ENCODE results near the gene IRGQ. TPM values are rescaled to one million over a fixed set of nuclear protein-coding genes. Genes with fewer than 3 reads are reported as not detected.
"Not testable (repeated sequence)": the region's sequence is repeated elsewhere in the genome, so short reads cannot be mapped to it uniquely, and the experiment has no call there.

The IRGQ gene
- total RNA-seq, 4 donors from 2014 or later = 18.0 to 33.5 (median 23.5) TPM

- TF ChIP-seq POLR2A (IDR thresholded peaks at IDR 0.05) = no peak
- TF ChIP-seq, protein P1, sequence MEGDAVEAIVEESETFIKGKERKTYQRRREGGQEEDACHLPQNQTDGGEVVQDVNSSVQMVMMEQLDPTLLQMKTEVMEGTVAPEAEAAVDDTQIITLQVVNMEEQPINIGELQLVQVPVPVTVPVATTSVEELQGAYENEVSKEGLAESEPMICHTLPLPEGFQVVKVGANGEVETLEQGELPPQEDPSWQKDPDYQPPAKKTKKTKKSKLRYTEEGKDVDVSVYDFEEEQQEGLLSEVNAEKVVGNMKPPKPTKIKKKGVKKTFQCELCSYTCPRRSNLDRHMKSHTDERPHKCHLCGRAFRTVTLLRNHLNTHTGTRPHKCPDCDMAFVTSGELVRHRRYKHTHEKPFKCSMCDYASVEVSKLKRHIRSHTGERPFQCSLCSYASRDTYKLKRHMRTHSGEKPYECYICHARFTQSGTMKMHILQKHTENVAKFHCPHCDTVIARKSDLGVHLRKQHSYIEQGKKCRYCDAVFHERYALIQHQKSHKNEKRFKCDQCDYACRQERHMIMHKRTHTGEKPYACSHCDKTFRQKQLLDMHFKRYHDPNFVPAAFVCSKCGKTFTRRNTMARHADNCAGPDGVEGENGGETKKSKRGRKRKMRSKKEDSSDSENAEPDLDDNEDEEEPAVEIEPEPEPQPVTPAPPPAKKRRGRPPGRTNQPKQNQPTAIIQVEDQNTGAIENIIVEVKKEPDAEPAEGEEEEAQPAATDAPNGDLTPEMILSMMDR (IDR thresholded peaks at IDR 0.05) = no peak
Measured at GRCh38 chr19:43607238-43608205, 11.6 kb upstream of the IRGQ start.

DNA sequence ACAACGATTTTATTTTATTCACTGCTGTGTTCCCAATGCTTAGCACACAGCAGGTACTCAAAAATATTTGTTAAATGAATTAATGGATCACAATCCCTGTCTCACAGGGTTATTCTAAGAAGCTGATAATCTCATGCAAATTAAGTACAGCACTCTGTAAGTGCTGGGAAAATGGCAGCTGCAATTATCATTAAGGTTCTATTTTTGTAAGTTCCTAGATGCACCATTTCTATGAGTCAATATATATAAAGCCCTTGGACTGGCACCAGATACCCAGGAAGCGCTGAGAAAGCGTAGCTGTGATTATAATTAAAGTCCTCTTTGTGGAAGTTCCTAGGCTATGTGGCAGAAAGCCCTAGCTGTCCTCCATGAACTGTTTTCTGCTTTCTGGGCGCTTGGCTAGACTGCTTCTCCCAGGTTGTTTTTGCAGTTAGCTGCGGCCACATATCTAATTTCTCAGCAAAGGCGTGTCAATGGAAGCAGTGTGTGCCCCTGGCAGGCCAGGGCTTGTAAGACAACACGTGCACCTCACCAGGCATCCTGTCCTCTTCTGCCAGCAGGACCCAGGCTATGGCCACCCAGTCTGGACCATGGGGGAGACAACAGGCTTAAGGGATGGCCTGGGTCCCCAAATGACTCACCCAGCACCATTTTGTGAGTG is 10.8 kb upstream of the IRGQ start:
- DNase-seq = no peak
- no peaks in the 10 kb centered on the region for H3K9me3 ChIP-seq
- TF ChIP-seq POLR2A (IDR thresholded peaks at IDR 0.05) = no peak
- TF ChIP-seq, protein P1 (IDR thresholded peaks at IDR 0.05) = no peak
- peaks cover 0 to 6% of the 10 kb centered on the region in 2 donors for H3K36me3 ChIP-seq
- H3K27me3 ChIP-seq = no peaks in the 10 kb centered on the region
- H3K27ac ChIP-seq = no peak overlapping the region
- H3K4me3 ChIP-seq (replicated peaks in 1 of 3) = no peak overlapping the region
- intact Hi-C loops (cut with DNase I) = no loop called here
- 93% methylated on average over 7 of the region's 7 CpGs for WGBS, 2 donors
- no peaks in the 10 kb centered on the region for H3K4me1 ChIP-seq

More at GRCh38 chr19:43607238-43608205, 11.6 kb upstream of the IRGQ start:
- H3K4me1 ChIP-seq = no peaks in the 10 kb centered on the region
- no peak for DNase-seq
- H3K27ac ChIP-seq = no peak overlapping the region
- H3K9me3 ChIP-seq = no peaks in the 10 kb centered on the region
- intact Hi-C loops (cut with DNase I) = no loop called here
- H3K27me3 ChIP-seq = no peaks in the 10 kb centered on the region
- no peak overlapping the region for H3K4me3 ChIP-seq (replicated peaks in 1 of 3)
- WGBS, 2 donors = 86 to 92% methylated on average over 22 to 28 of the region's 28 CpGs
- H3K36me3 ChIP-seq = peaks cover 0 to 6% of the 10 kb centered on the region in 2 donors

DNA sequence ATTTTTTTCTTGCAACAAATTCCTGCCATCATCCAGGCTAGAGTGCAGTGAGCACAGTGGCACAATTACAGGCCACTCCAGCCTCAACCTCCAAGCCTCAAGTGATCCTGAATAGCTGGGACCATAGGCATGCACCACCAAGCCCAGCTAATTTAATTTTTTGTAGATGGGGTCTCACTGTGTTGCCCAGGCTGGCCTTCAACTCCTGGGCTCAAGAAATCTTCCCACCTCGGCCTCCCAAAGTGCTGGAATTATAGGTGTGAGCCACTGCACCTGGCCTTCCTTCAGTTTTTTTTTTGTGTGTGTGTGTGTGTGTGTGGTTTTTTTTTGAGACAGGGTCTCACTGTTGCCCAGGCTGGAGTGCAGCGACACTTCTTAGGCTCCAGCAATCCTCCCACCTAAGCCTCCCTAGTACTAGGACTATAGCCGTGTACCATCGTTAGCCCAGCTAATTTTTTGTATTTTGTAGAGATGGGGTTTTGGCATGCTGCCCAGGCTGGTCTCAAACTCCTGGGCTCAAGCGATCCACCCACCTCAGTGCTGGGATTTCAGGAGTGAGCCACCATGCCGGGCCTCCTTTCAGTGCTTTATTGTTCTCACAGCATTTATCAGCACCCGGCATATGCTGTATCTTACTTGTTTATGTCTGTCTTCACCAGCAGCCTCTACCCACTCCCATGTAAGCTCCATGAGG is 10.1 kb upstream of the IRGQ start:
- Histone ChIP-seq H3K4me3 (replicated peaks in 1 of 3) (no peak overlapping the region), H3K27me3 (no peaks in the 10 kb centered on the region), H3K9me3 (no peaks in the 10 kb centered on the region), H3K4me1 (no peaks in the 10 kb centered on the region), H3K27ac (no peak overlapping the region), H3K36me3 (peaks cover 0 to 6% of the 10 kb centered on the region in 2 donors)
- TF ChIP-seq, protein P1 (IDR thresholded peaks at IDR 0.05) = no peak
- no peak for TF ChIP-seq POLR2A (IDR thresholded peaks at IDR 0.05)
- intact Hi-C loops (cut with DNase I) = no loop called here
- WGBS, 2 donors = 77 to 85% methylated on average over 7 of the region's 7 CpGs
- no peak for DNase-seq

GRCh38 chr19:43600326-43600725 is 4.4 kb upstream of the IRGQ start:
- intact Hi-C loops (cut with DNase I); H3K27ac ChIP-seq: not testable (repeated sequence)

DNA sequence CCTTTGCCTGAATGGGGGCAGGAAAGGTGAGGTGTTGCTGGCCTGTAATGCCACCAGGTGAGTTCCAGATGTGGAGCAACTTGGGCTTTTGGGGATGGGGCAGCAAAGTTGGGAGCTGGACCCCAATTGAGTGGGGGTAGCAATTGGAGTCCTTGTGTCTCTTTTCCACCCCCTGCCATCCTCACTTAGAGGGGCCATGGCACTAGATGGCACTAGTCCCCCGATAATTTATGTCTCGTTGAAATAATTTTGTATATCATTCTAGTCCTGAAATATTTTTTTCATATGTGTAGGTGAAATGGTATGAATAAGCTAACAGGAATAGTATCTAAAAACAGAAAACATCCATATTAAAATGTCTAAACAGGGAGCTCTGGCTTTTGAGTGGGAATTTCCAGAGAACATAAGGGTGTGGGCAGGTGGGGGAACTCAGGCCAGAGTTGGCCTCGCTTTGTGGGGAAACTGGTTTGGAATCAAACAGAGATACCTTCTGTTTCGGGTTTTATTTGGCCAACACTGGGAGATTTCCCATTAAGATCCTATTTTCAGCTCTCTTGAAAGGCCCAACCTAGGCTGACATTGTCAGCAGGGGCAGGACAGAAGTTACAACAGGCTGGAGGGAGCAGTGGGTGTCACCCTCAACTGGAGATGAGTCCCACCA is 3.8 kb upstream of the IRGQ start:
- Histone ChIP-seq H3K27me3 (no peaks in the 10 kb centered on the region), H3K9me3 (no peaks in the 10 kb centered on the region), H3K4me3 (replicated peaks in 1 of 3) (no peak overlapping the region), H3K36me3 (peaks cover 6 to 8% of the 10 kb centered on the region in 2 donors), H3K4me1 (peaks cover 18 to 22% of the 10 kb centered on the region in 2 donors), H3K27ac (no peak overlapping the region)
- intact Hi-C loops (cut with DNase I) = loop anchor here (10.0 kb wide), 1 partner anchor 65 kb away; the partner anchor contains the start of gene ZNF575
- no peak for DNase-seq
- TF ChIP-seq POLR2A (IDR thresholded peaks at IDR 0.05) = no peak
- TF ChIP-seq, protein P1 (IDR thresholded peaks at IDR 0.05) = no peak
- 89 to 93% methylated on average over 4 of the region's 4 CpGs for WGBS, 2 donors

More at GRCh38 chr19:43600326-43600725, 4.4 kb upstream of the IRGQ start:
- not testable (repeated sequence) for H3K4me3 ChIP-seq (replicated peaks in 1 of 3); H3K36me3 ChIP-seq; H3K9me3 ChIP-seq; DNase-seq; H3K27me3 ChIP-seq
- peaks cover 13 to 16% of the 10 kb centered on the region in 2 donors for H3K4me1 ChIP-seq
- 66 to 89% methylated on average over 5 of the region's 5 CpGs for WGBS, 2 donors
